ENCODE data around the gene SP140.
"Not testable (repeated sequence)": the region's sequence is repeated elsewhere in the genome, so short reads cannot be mapped to it uniquely, and the experiment has no call there.

Gene SP140

GRCh38 chr2:230224458-230224857, 1.1 kb upstream of the SP140 start:
- no peak for DNase-seq (ENCODE audit: low read depth in 2 of 2)

- no peak for DNase-seq (ENCODE audit: low read depth in 2 of 2)
Observed at GRCh38 chr2:230226051-230226551, 565 bp downstream of the SP140 start.

- DNase-seq (ENCODE audit: low read depth in 2 of 2), result no peak
Observed at GRCh38 chr2:230227216-230227615, 1.7 kb downstream of the SP140 start.

- DNase-seq (ENCODE audit: low read depth in 2 of 2), result no peak
Observed at GRCh38 chr2:230230087-230230486, 4.6 kb downstream of the SP140 start.

GRCh38 chr2:230230496-230231200, 5.1 kb downstream of the SP140 start:
- no peak for DNase-seq (ENCODE audit: low read depth in 2 of 2)

- DNase-seq (ENCODE audit: low read depth in 2 of 2), result no peak
Observed at GRCh38 chr2:230231251-230231650, 5.7 kb downstream of the SP140 start.

- no peak for DNase-seq (ENCODE audit: low read depth in 2 of 2)
Observed at GRCh38 chr2:230234122-230234722, 8.7 kb downstream of the SP140 start.

GRCh38 chr2:230234845-230235244, 9.3 kb downstream of the SP140 start:
- DNase-seq (ENCODE audit: low read depth in 2 of 2), result no peak

GRCh38 chr2:230244211-230244610, 18.7 kb downstream of the SP140 start:
- DNase-seq (ENCODE audit: low read depth in 2 of 2), result no peak

GRCh38 chr2:230246206-230246605, 20.7 kb downstream of the SP140 start:
- DNase-seq (ENCODE audit: low read depth in 2 of 2), result no peak

GRCh38 chr2:230250231-230250630, 24.7 kb downstream of the SP140 start:
- DNase-seq (ENCODE audit: low read depth in 2 of 2), result no peak

GRCh38 chr2:230254152-230254881, 28.8 kb downstream of the SP140 start:
- DNase-seq (ENCODE audit: low read depth in 2 of 2), result no peak

- no peak for DNase-seq (ENCODE audit: low read depth in 2 of 2)
Observed at GRCh38 chr2:230256733-230257332, 31.3 kb downstream of the SP140 start.

- no peak for DNase-seq (ENCODE audit: low read depth in 2 of 2)
Observed at GRCh38 chr2:230258483-230258882, 32.9 kb downstream of the SP140 start.

- DNase-seq (ENCODE audit: low read depth in 2 of 2), result no peak
Observed at GRCh38 chr2:230262246-230262645, 36.7 kb downstream of the SP140 start.

- DNase-seq (ENCODE audit: low read depth in 2 of 2), result not testable (repeated sequence)
Observed at GRCh38 chr2:230264945-230265344, 39.4 kb downstream of the SP140 start.

GRCh38 chr2:230266638-230267037, 41.1 kb downstream of the SP140 start:
- no peak for DNase-seq (ENCODE audit: low read depth in 2 of 2)

- DNase-seq (ENCODE audit: low read depth in 2 of 2), result no peak
Observed at GRCh38 chr2:230267059-230267458, 41.5 kb downstream of the SP140 start.

- no peak for DNase-seq (ENCODE audit: low read depth in 2 of 2)
Observed at GRCh38 chr2:230267556-230267955, 42.0 kb downstream of the SP140 start.

- no peak for DNase-seq (ENCODE audit: low read depth in 2 of 2)
Observed at GRCh38 chr2:230268606-230269243, 43.2 kb downstream of the SP140 start.

- no peak for DNase-seq (ENCODE audit: low read depth in 2 of 2)
Observed at GRCh38 chr2:230269715-230270114, 44.2 kb downstream of the SP140 start.

- no peak for DNase-seq (ENCODE audit: low read depth in 2 of 2)
Observed at GRCh38 chr2:230282936-230283335, 57.4 kb downstream of the SP140 start.
